Posterior vena cava (tissue), 2 donors: ENCODE data around the gene CDH13. TPM values are rescaled to one million over a fixed set of nuclear protein-coding genes. Genes with fewer than 3 reads are reported as not detected.

ENCODE experiments used
- DNase-seq: peaks from one replicate; pipeline ENCODE4 v3.0.0-alpha.2; 2020; ENCODE audit warnings: low spot score
- intact Hi-C, 2 donors: fragments of 100-400 bp; cut with DNase I; formaldehyde crosslinking; loops; one replicate each; pipeline versions ENCODE4 v1.14.1 to v1.14.2; 2022 to 2023
- total RNA-seq, 2 donors: library from RNA; stranded (reverse); fragmentation: NEBNext Ultra II Directional; extraction: Animal tissue kit (Norgen Biotek cat#: 25700); gene quantifications; one replicate each; pipeline ENCODE4 v1.2.1, GENCODE V29; 2021
- donor health status: DM: yes; HTN: yes; CAD: no.
- donor health status: DM: yes; HTN: yes; CAD: no.

Gene CDH13
- total RNA-seq, 2 donors from 2014 or later: 32.0 to 81.7 TPM

- intact Hi-C loops: no loop called here
Measured at GRCh38 chr16:82807311-82807710, 180.5 kb downstream of the CDH13 start.

GRCh38 chr16:82808036-82808435 lies 181.3 kb downstream of the CDH13 start:
- intact Hi-C loops: no loop called here
- no peak for DNase-seq

More at GRCh38 chr16:82807311-82807710, 180.5 kb downstream of the CDH13 start:
- DNase-seq: no peak

- no peak for DNase-seq
- intact Hi-C loops: no loop called here
Measured at GRCh38 chr16:82810077-82810476, 183.3 kb downstream of the CDH13 start.

GRCh38 chr16:82814059-82814458 lies 187.3 kb downstream of the CDH13 start:
- intact Hi-C loops: no loop called here

GRCh38 chr16:82819286-82819685 lies 192.5 kb downstream of the CDH13 start:
- intact Hi-C loops: no loop called here
- DNase-seq: no peak

More at GRCh38 chr16:82814059-82814458, 187.3 kb downstream of the CDH13 start:
- no peak for DNase-seq

GRCh38 chr16:82820855-82821254 lies 194.1 kb downstream of the CDH13 start:
- intact Hi-C loops: no loop called here
- no peak for DNase-seq

GRCh38 chr16:82824408-82824807 lies 197.6 kb downstream of the CDH13 start:
- intact Hi-C loops: no loop called here
- DNase-seq: no peak

GRCh38 chr16:82829301-82829700 lies 202.5 kb downstream of the CDH13 start:
- no peak for DNase-seq
- intact Hi-C loops: no loop called here

GRCh38 chr16:82830944-82831343 lies 204.2 kb downstream of the CDH13 start:
- intact Hi-C loops: no loop called here
- no peak for DNase-seq

GRCh38 chr16:82832821-82833220 lies 206.1 kb downstream of the CDH13 start:
- intact Hi-C loops: no loop called here

GRCh38 chr16:82833378-82833993 lies 206.7 kb downstream of the CDH13 start:
- intact Hi-C loops: no loop called here
- no peak for DNase-seq

More at GRCh38 chr16:82832821-82833220, 206.1 kb downstream of the CDH13 start:
- DNase-seq: no peak

GRCh38 chr16:82834151-82834815 lies 207.5 kb downstream of the CDH13 start:
- DNase-seq: no peak
- intact Hi-C loops: no loop called here

- no peak for DNase-seq
- intact Hi-C loops: no loop called here
Measured at GRCh38 chr16:82835487-82836155, 208.9 kb downstream of the CDH13 start.

GRCh38 chr16:82841108-82841507 lies 214.3 kb downstream of the CDH13 start:
- intact Hi-C loops: no loop called here
- no peak for DNase-seq

- no peak for DNase-seq
- intact Hi-C loops: no loop called here
Measured at GRCh38 chr16:82843606-82844271, 217.0 kb downstream of the CDH13 start.

- intact Hi-C loops: no loop called here
- DNase-seq: no peak
Measured at GRCh38 chr16:82845116-82845515, 218.3 kb downstream of the CDH13 start.

GRCh38 chr16:82846806-82847205 lies 220.0 kb downstream of the CDH13 start:
- intact Hi-C loops: no loop called here
- DNase-seq: no peak

- DNase-seq: no peak
- intact Hi-C loops: no loop called here
Measured at GRCh38 chr16:82848013-82848412, 221.2 kb downstream of the CDH13 start.

- intact Hi-C loops: no loop called here
- DNase-seq: no peak
Measured at GRCh38 chr16:82852388-82853008, 225.7 kb downstream of the CDH13 start.

GRCh38 chr16:82855471-82855870 lies 228.7 kb downstream of the CDH13 start:
- no peak for DNase-seq
- intact Hi-C loops: no loop called here
